NCI-H2227 treated with DMSO at 0.1 percent for 48 hours (cell line): ENCODE results near the gene RNU6-7.

ENCODE experiments used
- DNase-seq: peaks from one replicate; lab custom pipeline; 2025; lab: John Stamatoyannopoulos, UW

Gene RNU6-7

GRCh38 chr14:32205554-32205953 is 3.7 kb downstream of the RNU6-7 start:
- DNase-seq: no peak

GRCh38 chr14:32205984-32206383 is 4.1 kb downstream of the RNU6-7 start:
- no peak for DNase-seq

GRCh38 chr14:32206552-32206951 is 4.7 kb downstream of the RNU6-7 start:
- no peak for DNase-seq

- DNase-seq: no peak
Observed at GRCh38 chr14:32208490-32208889, 6.6 kb downstream of the RNU6-7 start.

- no peak for DNase-seq
Observed at GRCh38 chr14:32209471-32209870, 7.6 kb downstream of the RNU6-7 start.

DNA sequence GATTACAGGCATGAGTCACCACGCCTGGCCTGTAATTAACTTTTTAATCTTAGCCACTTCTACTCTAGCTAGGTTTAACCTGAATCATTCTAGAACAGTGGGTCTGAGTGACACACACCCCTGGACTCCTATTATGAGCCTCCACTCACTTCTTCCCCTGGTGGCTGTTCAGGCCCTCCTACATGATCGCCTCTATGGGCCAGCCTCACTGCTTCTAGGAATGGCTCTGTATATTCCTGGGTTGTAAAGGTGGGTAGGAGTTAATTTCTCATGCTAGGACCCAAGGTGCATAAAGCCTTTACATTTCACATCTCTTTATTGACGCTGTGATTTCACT is 9.2 kb downstream of the RNU6-7 start:
- DNase-seq: no peak

GRCh38 chr14:32212833-32213232 is 11.0 kb downstream of the RNU6-7 start:
- DNase-seq: no peak

- DNase-seq: no peak
Observed at GRCh38 chr14:32217301-32217700, 15.5 kb downstream of the RNU6-7 start.

- DNase-seq: peak; percentile 44
Observed at GRCh38 chr14:32224737-32225377, 23.0 kb downstream of the RNU6-7 start.

GRCh38 chr14:32225378-32225920 is 23.6 kb downstream of the RNU6-7 start:
- no peak for DNase-seq

DNA sequence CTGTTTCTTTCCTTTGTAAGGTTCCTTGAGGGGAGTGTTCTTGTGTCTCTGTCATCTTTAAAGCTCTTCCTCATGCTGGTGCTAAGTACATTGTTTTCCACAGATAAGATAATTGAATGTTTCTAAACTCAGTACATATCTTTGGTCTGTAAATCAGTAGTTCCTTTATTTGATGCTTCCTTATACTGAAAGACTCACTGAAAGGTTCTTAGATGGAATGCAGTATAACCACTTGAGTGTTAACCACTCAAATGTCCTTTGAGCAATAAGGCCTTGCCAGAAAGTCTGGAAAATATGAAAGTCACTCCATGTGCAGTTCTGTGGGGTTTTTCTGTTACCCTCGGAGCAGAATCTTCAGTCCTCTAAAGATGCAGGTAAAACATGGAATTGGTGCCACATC is 24.2 kb downstream of the RNU6-7 start:
- DNase-seq: no peak

DNA sequence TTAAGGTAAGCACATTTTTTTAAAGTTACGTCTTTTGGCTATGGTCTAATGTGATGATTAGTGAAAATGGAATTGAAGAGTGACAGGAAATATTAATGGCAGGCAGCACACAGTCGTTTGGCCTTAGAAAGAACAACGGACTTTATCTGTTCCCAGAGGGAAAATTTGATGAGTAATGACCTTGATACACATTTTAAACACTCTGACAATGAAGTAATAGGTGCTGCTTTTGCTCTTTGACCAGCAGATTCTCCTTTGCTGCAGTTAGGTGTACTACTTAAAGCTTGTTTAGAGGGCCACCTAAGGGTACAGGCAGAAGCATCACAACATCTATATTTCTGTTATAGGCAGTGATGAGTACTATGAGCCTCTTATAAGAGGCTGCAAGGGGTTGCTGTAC is 28.3 kb downstream of the RNU6-7 start:
- DNase-seq: no peak

DNA sequence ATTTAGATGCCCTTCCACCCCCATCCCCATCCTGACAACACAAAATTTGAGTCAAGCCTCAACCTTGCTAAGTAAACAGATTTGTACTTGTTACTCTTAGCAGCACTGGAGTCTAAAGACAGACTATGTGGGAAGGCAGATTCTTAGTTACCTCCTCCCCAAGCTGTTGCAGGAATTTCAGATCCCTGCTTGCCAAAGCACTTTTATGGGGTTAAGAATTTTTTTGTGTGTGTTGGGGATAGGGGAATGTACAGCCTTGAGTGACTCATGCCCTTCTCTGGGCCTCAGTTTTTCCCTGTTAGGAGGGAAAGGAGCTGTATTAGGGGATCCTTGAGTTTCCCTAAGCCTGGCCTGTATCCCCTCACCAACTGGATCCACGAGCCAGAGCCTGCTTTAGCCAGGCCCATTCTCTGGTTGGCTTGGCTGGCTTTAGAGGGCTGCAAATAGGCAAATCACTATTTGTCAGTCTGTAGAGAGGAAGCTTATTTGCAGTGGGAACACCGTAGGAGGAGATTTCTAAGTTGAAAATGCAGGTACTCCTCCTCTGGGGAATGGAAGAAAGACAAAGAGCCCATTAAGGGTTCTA is 28.9 kb downstream of the RNU6-7 start:
- no peak for DNase-seq

- no peak for DNase-seq
Observed at GRCh38 chr14:32232481-32232880, 30.6 kb downstream of the RNU6-7 start.

- no peak for DNase-seq
Observed at GRCh38 chr14:32233260-32233659, 31.4 kb downstream of the RNU6-7 start.

- no peak for DNase-seq
Observed at GRCh38 chr14:32244404-32244803, 42.6 kb downstream of the RNU6-7 start.

- no peak for DNase-seq
Observed at GRCh38 chr14:32246751-32247150, 44.9 kb downstream of the RNU6-7 start.

GRCh38 chr14:32249371-32249770 is 47.5 kb downstream of the RNU6-7 start:
- no peak for DNase-seq

DNA sequence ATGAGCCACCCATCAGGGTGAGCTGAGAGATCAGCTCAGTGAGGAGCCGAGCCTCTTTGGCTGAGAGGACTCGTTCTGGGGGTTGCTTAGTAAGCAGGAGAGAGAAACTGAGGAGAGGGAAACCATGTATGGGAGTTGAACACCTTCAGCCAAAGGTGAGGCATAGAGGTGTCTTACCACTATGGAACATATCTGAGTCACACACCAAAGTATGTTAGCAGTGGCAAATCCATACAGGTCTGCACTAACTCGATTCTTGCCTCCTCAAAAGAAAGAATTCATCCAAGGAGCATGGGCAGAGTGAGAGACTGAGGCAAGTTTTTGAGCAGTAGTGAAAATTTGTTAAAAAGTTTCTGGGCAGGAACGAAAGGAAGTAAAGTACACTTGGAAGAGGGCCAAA is 47.9 kb downstream of the RNU6-7 start:
- no peak for DNase-seq

GRCh38 chr14:32250681-32251080 is 48.8 kb downstream of the RNU6-7 start:
- DNase-seq: no peak

- no peak for DNase-seq
Observed at GRCh38 chr14:32251530-32251929, 49.7 kb downstream of the RNU6-7 start.
